Measurements from ENCODE around the gene IQCK.

Gene IQCK

DNA sequence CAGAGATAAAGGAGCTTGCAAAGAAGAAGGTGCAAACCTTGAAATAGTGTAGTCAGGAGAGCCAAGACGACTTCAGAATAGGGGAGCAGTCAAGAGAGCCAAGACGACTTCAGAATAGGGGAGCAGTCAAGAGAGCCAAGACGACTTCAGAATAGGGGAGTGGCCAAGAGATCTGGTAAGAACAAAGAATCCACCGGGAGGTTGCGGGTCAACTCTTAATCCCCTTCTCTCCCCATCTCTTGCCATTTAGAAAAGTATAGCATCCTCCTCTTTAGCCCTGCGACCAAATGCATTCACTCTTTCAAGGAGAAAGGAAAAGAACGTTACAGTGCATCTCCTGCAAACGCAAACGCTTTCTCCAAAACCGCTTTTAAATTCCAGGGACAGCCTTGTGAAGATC, 757 bp upstream of the IQCK start:
- no peak for TF ChIP-seq FOXP2 (optimal IDR thresholded peaks at IDR 0.05; ENCODE audit: control extremely low read depth, extremely low read length, insufficient read depth)
- TF ChIP-seq POLR2AphosphoS5 (IDR thresholded peaks at IDR 0.05; ENCODE audit: borderline replicate concordance, low read depth, low read length), result no peak
- no peak for TF ChIP-seq EZH2 (IDR thresholded peaks at IDR 0.05)
- H3K9ac ChIP-seq (ENCODE audit: insufficient read length), result peak overlapping the region; percentile 92
- peaks cover 26% of the 10 kb centered on the region for H3K36me3 ChIP-seq (ENCODE audit: insufficient read depth, low read length)
- H3K4me3 ChIP-seq, result peak overlapping the region; percentile 88
- peak overlapping the region; percentile 15; the same call in 1 of the 2 replicates for H3K27ac ChIP-seq
- no peak for DNase-seq (ENCODE audit: low read depth, low spot score)
- no peaks in the 10 kb centered on the region for H3K9me3 ChIP-seq (ENCODE audit: low read depth, low read length)

- H3K9ac ChIP-seq (ENCODE audit: insufficient read length), result peak overlapping the region; percentile 92
- no peak for TF ChIP-seq FOXP2 (optimal IDR thresholded peaks at IDR 0.05; ENCODE audit: control extremely low read depth, extremely low read length, insufficient read depth)
- H3K27ac ChIP-seq, result no peak overlapping the region
- H3K36me3 ChIP-seq (ENCODE audit: insufficient read depth, low read length), result peaks cover 21% of the 10 kb centered on the region
- peak overlapping the region; percentile 88 for H3K4me3 ChIP-seq
- H3K9me3 ChIP-seq (ENCODE audit: low read depth, low read length), result no peaks in the 10 kb centered on the region
- DNase-seq (ENCODE audit: low read depth, low spot score), result no peak
These were observed 524 bp downstream of the IQCK start for GRCh38 chr16:19718624-19718965.

DNA sequence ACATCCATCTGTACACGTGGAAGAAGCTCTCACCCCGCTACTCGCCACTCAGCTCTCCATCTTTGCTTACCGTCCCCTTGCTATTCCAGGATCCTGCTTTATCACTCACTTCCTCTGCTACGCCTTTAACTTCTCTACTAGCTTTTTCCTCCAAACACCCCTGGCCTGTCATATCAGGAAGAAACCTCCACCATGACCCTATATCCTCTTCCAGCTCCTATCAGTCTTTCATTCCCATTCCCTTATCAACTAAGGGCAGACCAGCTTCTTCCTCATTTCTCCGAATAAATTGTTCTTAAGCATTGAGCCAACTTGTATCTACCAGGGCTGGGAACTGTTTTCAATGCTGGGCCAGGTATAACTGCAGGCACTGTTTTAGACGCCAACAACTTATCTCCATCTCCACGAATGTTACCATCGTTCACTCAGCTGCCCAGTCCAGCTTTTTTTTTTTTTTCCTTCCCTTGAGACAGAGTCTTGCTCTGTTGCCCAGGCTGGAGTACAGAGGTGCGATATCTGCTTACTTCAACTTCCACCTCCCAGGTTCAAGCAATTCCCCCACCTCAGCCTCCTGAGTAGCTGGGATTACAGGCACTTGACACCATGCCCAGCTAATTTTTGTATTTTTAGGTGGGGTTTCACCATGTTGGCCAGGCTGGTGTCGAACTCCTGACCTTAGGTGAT, 4.3 kb downstream of the IQCK start:
- DNase-seq (ENCODE audit: low read depth, low spot score), result no peak
- TF ChIP-seq POLR2AphosphoS5 (IDR thresholded peaks at IDR 0.05; ENCODE audit: borderline replicate concordance, low read depth, low read length), result no peak
- no peak for TF ChIP-seq FOXP2 (optimal IDR thresholded peaks at IDR 0.05; ENCODE audit: control extremely low read depth, extremely low read length, insufficient read depth)
- TF ChIP-seq EZH2 (IDR thresholded peaks at IDR 0.05), result no peak
- no peak overlapping the region for H3K9ac ChIP-seq (ENCODE audit: insufficient read length)

GRCh38 chr16:19722981-19723380, 4.9 kb downstream of the IQCK start:
- no peak overlapping the region for H3K27ac ChIP-seq
- H3K9ac ChIP-seq (ENCODE audit: insufficient read length), result no peak overlapping the region
- TF ChIP-seq FOXP2 (optimal IDR thresholded peaks at IDR 0.05; ENCODE audit: control extremely low read depth, extremely low read length, insufficient read depth) (no peak), POLR2AphosphoS5 (IDR thresholded peaks at IDR 0.05; ENCODE audit: borderline replicate concordance, low read depth, low read length) (no peak), EZH2 (IDR thresholded peaks at IDR 0.05) (no peak)
- H3K36me3 ChIP-seq (ENCODE audit: insufficient read depth, low read length), result no peaks in the 10 kb centered on the region
- H3K4me3 ChIP-seq, result no peak overlapping the region
- DNase-seq (ENCODE audit: low read depth, low spot score), result no peak
- no peaks in the 10 kb centered on the region for H3K9me3 ChIP-seq (ENCODE audit: low read depth, low read length)

More for the DNA sequence above, 4.3 kb downstream of the IQCK start:
- Histone ChIP-seq H3K4me3 (no peak overlapping the region), H3K36me3 (ENCODE audit: insufficient read depth, low read length) (no peaks in the 10 kb centered on the region), H3K9me3 (ENCODE audit: low read depth, low read length) (no peaks in the 10 kb centered on the region), H3K27ac (no peak overlapping the region)

- Histone ChIP-seq H3K9ac (ENCODE audit: insufficient read length) (no peak overlapping the region), H3K27ac (no peak overlapping the region), H3K36me3 (ENCODE audit: insufficient read depth, low read length) (no peaks in the 10 kb centered on the region), H3K4me3 (no peak overlapping the region), H3K9me3 (ENCODE audit: low read depth, low read length) (no peaks in the 10 kb centered on the region)
- DNase-seq (ENCODE audit: low read depth, low spot score), result no peak
- TF ChIP-seq POLR2AphosphoS5 (IDR thresholded peaks at IDR 0.05; ENCODE audit: borderline replicate concordance, low read depth, low read length) (no peak), EZH2 (IDR thresholded peaks at IDR 0.05) (no peak), FOXP2 (optimal IDR thresholded peaks at IDR 0.05; ENCODE audit: control extremely low read depth, extremely low read length, insufficient read depth) (no peak)
These were observed 10.5 kb downstream of the IQCK start for GRCh38 chr16:19728636-19728965.

DNA sequence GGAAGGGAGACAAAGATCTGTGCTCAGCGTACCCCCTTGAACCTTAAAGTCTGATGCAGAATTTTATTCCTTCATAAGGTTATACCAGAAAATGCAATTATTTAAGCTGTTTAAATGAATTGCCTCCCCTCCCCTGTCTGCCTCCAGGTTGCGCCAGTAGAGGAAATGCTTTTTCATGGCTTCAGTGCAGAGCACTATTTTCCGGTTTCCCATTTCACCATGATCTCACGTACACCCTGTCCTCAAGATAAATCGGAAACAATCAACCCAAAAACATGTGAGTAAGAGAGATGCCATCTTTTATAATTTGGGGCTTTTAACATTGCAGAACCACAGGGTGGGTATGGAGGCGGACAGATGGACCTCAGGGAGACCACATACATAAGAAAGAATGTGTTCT, 15.5 kb downstream of the IQCK start:
- TF ChIP-seq POLR2AphosphoS5 (IDR thresholded peaks at IDR 0.05; ENCODE audit: borderline replicate concordance, low read depth, low read length), result no peak
- no peak for TF ChIP-seq FOXP2 (optimal IDR thresholded peaks at IDR 0.05; ENCODE audit: control extremely low read depth, extremely low read length, insufficient read depth)
- TF ChIP-seq EZH2 (IDR thresholded peaks at IDR 0.05), result no peak
- Histone ChIP-seq H3K4me3 (no peak overlapping the region), H3K9me3 (ENCODE audit: low read depth, low read length) (no peaks in the 10 kb centered on the region), H3K9ac (ENCODE audit: insufficient read length) (no peak overlapping the region), H3K36me3 (ENCODE audit: insufficient read depth, low read length) (no peaks in the 10 kb centered on the region), H3K27ac (no peak overlapping the region)
- no peak for DNase-seq (ENCODE audit: low read depth, low spot score)

- H3K36me3 ChIP-seq (ENCODE audit: insufficient read depth, low read length), result no peaks in the 10 kb centered on the region
- TF ChIP-seq EZH2 (IDR thresholded peaks at IDR 0.05), result no peak
- TF ChIP-seq FOXP2 (optimal IDR thresholded peaks at IDR 0.05; ENCODE audit: control extremely low read depth, extremely low read length, insufficient read depth), result no peak
- no peak for TF ChIP-seq POLR2AphosphoS5 (IDR thresholded peaks at IDR 0.05; ENCODE audit: borderline replicate concordance, low read depth, low read length)
- H3K27ac ChIP-seq, result no peak overlapping the region
- no peak overlapping the region for H3K9ac ChIP-seq (ENCODE audit: insufficient read length)
- H3K9me3 ChIP-seq (ENCODE audit: low read depth, low read length), result no peaks in the 10 kb centered on the region
- no peak overlapping the region for H3K4me3 ChIP-seq
- no peak for DNase-seq (ENCODE audit: low read depth, low spot score)
These were observed 17.2 kb downstream of the IQCK start for GRCh38 chr16:19735074-19735867.

GRCh38 chr16:19737306-19738038, 19.4 kb downstream of the IQCK start:
- peak; percentile 26 for DNase-seq (ENCODE audit: low read depth, low spot score)
- Histone ChIP-seq H3K36me3 (ENCODE audit: insufficient read depth, low read length) (no peaks in the 10 kb centered on the region), H3K9me3 (ENCODE audit: low read depth, low read length) (no peaks in the 10 kb centered on the region), H3K4me3 (peak overlapping the region; percentile 24), H3K27ac (peak overlapping the region; percentile 71; the same call in 1 of the 2 replicates), H3K9ac (ENCODE audit: insufficient read length) (no peak overlapping the region)
- TF ChIP-seq EZH2 (IDR thresholded peaks at IDR 0.05), result no peak
- TF ChIP-seq POLR2AphosphoS5 (IDR thresholded peaks at IDR 0.05; ENCODE audit: borderline replicate concordance, low read depth, low read length), result peak; percentile 13; the same call in 1 of the 2 replicates

All from SK-N-MC (cell line).